KOPT-K1 (cell line): ENCODE measurements around the gene DPEP3.

Source experiments
- H3K27ac ChIP-seq: fragments of 200-600 bp; sonication (generic); 2 replicates; pipeline ENCODE4 v1.5.1; 2016; ENCODE audit warnings: antibody characterized with exemption, mild to moderate bottlenecking, low read depth, low read length; ENCODE audit not compliant: poor library complexity, severe bottlenecking
- H3K36me3 ChIP-seq: fragments of 200-600 bp; sonication (generic); 2 replicates; pipeline ENCODE4 v1.5.1; 2017; ENCODE audit warnings: antibody characterized with exemption, mild to moderate bottlenecking, low read length, moderate library complexity; ENCODE audit not compliant: insufficient read depth
- H3K9me3 ChIP-seq: fragments of 200-600 bp; sonication (generic); 2 replicates; pipeline ENCODE4 v1.5.1; 2017; ENCODE audit warnings: antibody characterized with exemption, low read length, mild to moderate bottlenecking; ENCODE audit not compliant: insufficient read depth, poor library complexity, severe bottlenecking

Gene DPEP3

DNA sequence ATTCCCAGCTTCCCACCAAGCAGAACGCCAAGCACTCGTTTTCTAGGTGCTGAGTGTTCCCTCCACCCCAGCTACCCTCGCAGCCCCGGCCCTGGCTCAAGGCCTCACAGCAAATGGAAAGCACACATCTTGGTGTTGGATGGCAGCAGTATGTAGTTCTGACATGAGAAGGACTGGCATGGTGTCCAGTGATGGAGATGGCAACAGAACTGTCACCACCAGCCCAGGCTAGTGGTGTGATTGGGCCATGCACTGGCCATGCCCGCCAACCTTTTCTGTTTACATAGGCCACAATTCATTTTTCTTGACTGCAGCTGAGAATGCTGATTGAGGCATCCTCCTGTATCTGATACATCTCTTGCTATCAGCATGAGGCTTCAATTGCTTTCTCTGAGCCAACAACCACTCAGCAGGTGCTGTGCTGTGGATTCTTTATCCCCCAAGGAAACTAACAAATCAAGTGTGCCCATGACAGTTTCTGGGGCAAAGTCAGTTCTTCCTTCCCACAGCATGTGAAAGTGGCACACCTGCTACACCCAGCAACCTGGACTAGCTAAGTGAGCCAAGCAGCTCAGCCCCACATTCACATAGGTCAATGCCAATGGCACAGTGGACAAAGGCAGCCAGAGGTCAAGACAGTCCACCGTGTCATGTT is 15.7 kb downstream of the DPEP3 start:
- H3K27ac ChIP-seq = no peak overlapping the region
- H3K9me3 ChIP-seq = no peaks in the 10 kb centered on the region
- peaks cover 35% of the 10 kb centered on the region for H3K36me3 ChIP-seq

DNA sequence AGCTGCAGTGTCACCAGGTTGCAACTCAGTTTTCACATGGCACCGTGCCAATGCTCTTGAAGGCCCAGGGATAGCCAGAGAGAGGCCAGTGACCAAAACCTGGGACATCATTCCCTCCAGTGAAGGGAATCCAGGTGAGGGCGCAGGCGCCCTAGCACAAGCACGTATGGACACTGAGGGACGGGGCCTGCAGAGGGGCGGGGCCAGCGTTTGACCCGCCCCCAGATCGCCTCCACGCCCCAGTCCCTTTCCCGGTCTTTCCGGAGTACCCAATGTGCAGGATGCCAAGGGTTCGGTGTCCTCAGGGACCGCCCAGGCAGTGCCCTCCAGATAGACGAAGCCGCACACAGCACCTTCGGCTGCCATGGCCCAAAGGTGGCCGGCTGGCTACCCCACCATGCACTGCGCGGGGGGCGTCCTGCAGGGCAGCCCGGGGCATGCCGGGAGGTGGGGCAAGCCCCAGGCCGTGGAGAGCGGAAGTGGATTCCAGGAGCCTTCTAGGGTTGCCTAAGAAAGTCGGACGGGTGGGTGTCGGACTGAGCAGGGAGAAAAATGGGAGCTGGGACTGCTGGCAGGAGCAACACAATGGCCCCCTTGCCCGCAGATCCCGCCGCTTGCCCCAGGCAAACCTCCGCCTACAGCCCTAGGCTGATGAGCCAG is 16.5 kb downstream of the DPEP3 start:
- H3K36me3 ChIP-seq = peaks cover 43% of the 10 kb centered on the region
- no peak overlapping the region for H3K27ac ChIP-seq
- H3K9me3 ChIP-seq = no peaks in the 10 kb centered on the region

DNA sequence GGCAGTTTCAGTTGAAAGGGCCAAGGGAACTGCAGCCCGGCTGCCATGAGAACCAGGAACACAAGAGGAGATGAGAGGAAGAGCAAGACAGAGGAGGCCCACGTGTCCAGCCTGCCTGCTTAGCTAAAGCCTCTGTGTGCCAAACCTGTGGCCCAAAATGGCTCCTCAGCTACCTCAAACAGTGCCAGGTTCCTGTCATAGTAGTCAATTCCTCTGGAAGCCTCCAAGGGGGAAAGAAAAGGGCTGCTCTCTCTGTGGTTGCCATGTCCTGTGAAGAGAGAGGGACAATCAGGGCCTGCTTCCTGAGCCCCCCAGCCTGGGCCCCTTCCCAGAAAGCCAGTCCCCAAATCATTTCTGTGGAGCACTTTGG is 17.0 kb downstream of the DPEP3 start:
- Histone ChIP-seq H3K36me3 (peaks cover 47% of the 10 kb centered on the region), H3K9me3 (no peaks in the 10 kb centered on the region), H3K27ac (no peak overlapping the region)

DNA sequence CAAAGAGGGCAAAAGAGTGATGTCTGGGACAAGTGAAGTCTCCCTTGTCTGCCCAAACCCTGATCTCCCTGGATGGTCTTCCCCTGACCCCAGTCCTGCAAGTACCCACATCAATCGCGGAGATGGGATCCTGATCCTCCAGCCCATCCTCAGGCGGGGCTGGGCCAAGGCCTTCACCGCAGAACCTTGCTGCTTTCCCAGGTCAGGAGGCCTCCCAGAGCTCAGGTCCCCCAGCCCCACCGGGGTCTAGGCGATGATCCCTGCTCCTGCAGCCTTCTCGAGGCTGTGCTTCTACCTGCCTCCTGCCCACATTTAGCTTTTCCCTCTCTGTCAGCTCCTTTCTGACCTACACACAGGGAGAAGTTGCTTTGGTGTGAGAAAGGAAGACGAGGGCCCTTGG is 18.2 kb downstream of the DPEP3 start:
- no peaks in the 10 kb centered on the region for H3K9me3 ChIP-seq
- no peak overlapping the region for H3K27ac ChIP-seq
- peaks cover 56% of the 10 kb centered on the region for H3K36me3 ChIP-seq

DNA sequence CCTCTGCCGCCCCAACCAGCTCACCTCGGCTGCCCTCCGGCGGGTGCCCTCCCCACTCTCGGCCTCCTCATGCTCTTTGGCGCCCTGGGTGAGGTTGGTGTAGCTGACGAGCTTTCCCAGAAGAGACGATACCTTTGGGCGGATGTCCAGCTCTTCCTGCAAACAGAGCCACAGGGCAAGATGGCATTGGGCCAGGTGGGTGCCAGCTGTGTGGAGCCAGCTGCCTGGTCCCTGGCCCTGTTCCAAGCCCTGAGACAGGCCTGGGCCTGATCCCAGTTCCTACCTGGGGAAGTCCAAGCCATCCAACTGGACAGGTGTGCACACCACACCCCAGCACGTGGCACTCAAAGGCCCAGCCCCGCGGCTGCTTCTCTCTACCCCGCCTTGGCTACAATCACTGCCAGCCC is 18.7 kb downstream of the DPEP3 start:
- Histone ChIP-seq H3K36me3 (peaks cover 56% of the 10 kb centered on the region), H3K27ac (no peak overlapping the region), H3K9me3 (no peaks in the 10 kb centered on the region)

DNA sequence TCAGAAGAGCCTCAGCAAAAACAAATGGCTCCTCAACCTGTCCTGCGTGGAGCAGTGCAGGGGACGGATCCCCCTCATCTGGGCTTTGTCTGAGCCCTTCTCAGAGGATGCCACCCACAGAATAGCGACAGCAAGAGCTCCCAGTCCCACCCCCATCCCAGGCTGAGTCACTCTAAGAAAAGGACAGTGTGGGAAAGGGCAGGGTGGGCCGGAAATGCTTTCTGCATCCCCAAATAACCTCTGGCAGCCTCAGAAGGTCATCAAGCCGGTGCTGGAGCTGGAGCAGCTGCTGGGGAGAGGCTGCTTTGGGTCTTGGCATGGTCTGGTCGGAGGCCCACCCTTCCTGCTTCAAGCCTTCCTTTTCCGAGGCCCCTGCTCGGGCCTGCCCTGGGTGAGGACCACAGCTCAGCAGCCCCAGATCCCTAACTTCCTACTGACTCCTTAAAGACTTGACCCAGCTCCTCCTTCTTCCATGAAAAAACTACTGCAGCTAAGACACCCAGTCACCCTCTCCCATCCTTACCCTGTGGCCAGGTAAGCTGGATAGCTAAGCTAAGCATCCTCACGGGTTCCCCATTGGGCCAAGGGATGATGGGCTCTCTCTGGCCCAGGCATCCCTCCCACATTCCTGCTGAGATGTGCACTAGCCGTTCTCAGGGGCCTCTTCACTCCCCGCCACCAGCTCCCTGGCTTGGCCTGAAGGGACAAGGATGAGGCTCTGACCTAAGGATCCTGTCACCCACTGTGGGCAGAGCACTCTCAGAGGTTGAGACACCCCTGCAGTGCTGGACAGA is 20.6 kb downstream of the DPEP3 start:
- Histone ChIP-seq H3K36me3 (peaks cover 60% of the 10 kb centered on the region), H3K27ac (no peak overlapping the region), H3K9me3 (no peaks in the 10 kb centered on the region)

DNA sequence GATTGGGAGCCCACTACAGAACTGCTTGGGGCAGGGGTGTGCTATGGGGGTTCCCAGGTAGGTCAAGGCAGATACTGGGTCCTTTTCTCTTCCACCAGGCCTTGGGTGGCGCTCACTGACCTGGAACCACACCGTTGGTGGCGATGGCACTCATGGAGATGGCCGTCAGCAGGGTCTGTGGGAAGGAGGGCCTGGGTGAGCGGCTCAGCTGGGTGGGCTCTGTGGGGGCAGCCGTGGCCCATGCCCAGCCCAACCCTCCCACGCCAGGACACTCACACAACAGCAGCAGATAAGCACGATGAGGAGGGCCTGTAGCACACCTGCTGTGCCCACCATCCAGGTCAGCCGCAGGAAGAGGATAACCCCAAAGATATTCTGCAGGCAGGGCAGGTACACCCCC is 22.7 kb downstream of the DPEP3 start:
- Histone ChIP-seq H3K36me3 (peaks cover 68% of the 10 kb centered on the region), H3K9me3 (no peaks in the 10 kb centered on the region), H3K27ac (no peak overlapping the region)

DNA sequence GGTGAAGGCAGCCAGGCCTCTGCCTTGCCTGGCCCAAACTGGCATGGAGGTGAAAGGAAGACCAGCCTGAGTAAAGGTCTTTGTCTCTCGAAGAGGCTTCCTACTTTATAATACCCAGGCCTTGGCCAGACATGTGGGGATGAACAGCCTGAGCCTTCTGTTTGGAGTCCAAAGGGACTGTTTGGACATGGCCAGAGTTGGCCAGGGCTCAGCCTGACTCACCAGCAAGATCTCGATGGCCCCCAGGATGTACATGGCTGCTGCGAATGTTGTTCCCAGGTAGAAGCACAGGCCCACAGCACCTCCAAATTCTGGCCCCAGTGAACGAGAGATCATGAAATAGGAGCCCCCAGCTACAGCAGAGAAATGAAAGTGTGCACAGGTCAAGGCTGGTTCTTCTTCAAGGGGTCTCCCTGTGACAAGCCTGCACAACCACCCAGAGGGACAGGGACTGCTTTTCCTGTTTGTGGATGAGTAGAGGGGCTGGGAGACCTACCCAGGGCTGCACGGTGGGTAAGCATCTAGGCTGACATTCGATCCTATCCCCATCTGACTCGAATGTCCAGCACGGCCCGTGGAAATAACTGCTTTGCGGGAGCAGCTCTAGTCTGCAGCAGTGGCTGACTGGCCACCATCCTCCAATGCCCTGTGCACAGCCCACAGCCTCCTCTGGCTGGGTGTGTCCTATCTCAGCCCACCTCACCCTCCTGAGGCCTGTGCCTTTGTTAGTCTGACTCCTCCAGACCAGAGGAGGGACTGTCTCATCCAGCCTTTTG is 25.7 kb downstream of the DPEP3 start:
- H3K36me3 ChIP-seq = peaks cover 66% of the 10 kb centered on the region; the same call in 1 of the 2 replicates
- no peaks in the 10 kb centered on the region for H3K9me3 ChIP-seq
- no peak overlapping the region for H3K27ac ChIP-seq

DNA sequence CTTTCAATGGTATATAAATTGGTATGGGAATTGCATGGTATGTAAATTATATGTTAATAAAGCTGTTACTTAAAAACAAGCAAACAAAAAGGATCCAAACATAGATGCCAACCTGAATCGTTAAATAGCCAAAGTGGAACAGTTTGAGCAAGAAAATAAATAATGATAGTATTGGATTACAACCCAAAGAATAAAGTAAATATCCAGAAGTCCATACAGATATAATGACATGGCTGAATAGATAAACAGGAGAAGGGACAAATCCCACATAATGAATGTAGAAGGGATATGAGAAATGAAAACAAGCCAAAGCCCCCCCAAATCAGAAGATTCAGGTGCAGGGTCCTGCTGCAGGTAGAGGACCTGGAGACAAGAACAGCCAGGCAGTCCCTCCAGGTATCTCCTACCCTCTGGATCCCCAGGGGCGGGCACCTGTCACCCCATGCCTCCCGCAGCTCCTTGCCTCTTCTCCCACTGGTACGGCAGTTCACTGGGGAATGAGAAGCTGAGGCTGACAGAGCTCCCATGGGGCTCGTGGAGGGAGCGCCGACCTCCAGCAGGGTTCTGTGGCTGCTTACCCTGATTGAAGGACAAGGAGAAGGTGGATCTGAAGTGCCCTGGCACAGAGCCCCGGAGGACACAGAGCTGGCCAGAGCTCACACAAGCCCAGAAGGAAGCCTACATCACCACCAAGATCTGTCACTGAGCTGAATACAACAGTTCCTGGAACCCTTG is 26.5 kb downstream of the DPEP3 start:
- H3K36me3 ChIP-seq = peaks cover 63% of the 10 kb centered on the region; the same call in 1 of the 2 replicates
- no peak overlapping the region for H3K27ac ChIP-seq
- H3K9me3 ChIP-seq = no peaks in the 10 kb centered on the region

DNA sequence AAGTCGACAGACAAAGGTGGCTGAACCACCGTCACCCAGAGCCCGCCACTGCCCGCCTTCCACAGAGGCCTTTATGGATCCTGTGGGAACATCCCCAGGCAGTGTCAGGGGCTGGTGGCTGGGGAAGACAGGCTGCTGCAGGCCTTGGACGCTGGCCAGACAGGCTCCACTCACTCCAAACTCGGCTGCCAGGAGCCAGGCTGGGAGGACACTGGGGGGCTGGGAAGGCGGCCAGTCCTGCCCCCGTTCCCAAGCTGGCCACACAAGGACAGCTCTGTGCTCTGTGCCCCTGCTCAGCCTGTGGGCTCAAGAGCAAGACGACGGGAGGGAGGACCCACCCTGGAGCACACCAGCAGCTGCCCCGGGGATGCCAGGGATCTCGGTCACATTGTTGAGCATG is 28.8 kb downstream of the DPEP3 start:
- no peaks in the 10 kb centered on the region for H3K9me3 ChIP-seq
- no peak overlapping the region for H3K27ac ChIP-seq
- peaks cover 72% of the 10 kb centered on the region; the same call in 1 of the 2 replicates for H3K36me3 ChIP-seq

DNA sequence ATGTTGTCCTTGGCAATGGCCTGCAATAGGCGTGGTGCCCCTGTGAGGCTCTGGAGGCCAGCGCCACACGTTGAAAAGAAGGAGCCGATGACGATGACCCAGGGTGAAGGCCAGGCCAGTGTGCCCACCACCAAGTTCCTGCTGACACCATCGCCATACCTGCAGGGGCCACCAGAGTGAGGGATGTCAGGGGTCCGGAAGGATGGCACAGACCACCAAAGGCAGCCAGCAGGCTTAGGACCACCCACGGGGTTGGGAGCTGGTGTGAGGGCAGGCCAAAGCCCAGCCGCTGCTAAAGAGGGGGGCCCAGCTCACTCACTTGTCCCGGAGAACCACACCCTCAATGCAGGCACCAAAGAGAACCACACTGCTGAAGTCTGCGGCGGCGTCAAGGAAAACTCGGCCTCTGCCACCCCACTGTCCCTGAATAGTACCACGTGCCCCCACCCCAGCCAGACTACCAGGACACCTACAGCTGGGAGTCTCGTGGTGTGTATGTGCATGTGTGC is 29.9 kb downstream of the DPEP3 start:
- H3K9me3 ChIP-seq = no peaks in the 10 kb centered on the region
- peaks cover 83% of the 10 kb centered on the region; the same call in 1 of the 2 replicates for H3K36me3 ChIP-seq
- no peak overlapping the region for H3K27ac ChIP-seq

DNA sequence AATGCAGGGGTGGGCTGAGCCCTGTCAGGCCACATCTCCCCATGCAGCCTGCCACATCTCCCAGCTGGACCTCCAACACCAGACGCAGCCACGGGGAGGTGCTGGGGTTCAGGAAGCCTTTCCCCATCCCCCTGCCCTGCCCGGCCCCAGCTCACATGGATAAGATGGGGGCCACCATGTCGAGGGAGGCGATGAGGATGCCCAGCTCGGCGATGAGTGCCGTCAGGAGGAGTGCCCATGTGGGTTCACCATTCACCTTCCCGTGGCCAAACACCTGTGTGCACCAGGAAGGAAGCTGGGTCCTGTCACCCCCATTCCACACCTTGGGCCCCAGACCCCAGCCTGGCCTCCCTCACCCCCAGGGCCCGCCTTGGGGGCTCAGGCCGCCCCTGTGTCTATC is 30.7 kb downstream of the DPEP3 start:
- peaks cover 85% of the 10 kb centered on the region; the same call in 1 of the 2 replicates for H3K36me3 ChIP-seq
- H3K27ac ChIP-seq = no peak overlapping the region
- no peaks in the 10 kb centered on the region for H3K9me3 ChIP-seq

DNA sequence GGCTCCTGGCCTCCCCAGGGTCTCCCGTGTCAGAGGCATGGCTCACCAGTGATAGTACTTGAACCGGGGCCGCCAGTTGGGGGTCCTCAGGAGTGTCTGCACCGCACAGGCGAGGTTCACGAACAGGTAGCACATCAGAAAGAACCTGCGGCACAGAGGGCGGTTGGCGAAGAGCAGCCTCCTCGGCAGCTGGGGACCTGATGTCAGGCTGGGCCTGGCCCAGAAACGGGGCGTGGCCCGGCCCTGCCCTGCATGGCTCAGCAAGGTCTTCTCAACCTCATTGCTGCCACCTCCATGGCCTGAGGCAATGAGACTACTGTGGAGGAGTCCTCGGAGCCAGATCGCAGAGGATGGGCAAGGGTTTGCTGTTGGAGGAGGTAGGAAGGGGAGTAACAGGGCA is 32.3 kb downstream of the DPEP3 start:
- no peak overlapping the region for H3K27ac ChIP-seq
- peaks cover 86% of the 10 kb centered on the region; the same call in 1 of the 2 replicates for H3K36me3 ChIP-seq
- no peaks in the 10 kb centered on the region for H3K9me3 ChIP-seq

DNA sequence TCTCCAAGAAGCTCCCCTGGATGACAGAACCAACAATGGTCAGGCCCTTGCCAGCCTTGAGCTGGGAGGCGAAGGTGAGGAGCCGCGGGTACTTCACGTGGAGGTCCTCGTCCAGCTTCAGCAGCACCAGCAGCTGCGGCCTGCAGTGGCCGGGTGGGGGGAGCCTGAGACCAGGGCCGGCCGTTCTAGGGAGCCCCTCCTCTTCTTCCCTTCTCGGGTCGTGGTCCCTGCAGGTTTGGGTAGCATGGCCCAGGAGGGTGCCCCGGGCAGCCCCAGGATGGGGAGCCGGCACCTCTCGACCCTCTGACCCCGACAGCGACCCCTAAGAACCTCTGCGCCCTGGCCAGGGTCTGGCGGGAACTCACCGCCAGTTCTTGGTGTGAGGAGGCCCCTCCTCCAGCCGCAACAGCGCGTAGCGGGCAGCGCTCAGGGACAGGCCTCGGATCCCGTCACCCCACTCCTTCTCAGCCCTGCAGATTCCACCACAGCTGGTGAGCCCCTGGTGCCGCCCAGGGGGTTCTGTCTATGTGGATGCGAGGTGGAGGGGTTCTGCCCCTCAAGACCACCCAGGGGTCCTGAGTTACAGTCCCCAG is 33.2 kb downstream of the DPEP3 start:
- H3K27ac ChIP-seq = no peak overlapping the region
- peaks cover 93% of the 10 kb centered on the region for H3K36me3 ChIP-seq
- H3K9me3 ChIP-seq = no peaks in the 10 kb centered on the region
